GM20431 (cell line): ENCODE measurements around the gene BTG2.
"Not testable (repeated sequence)": the region's sequence is repeated elsewhere in the genome, so short reads cannot be mapped to it uniquely, and the experiment has no call there.

Source experiments
- in situ Hi-C: fragments of 300-500 bp; cut with MseI, MboI; formaldehyde crosslinking; loops from one replicate; pipeline ENCODE4 v1.15.0; 2020; ENCODE audit warnings: low sequenced_read_pairs; ENCODE audit not compliant: unreplicated experiment

Gene BTG2

GRCh38 chr1:203308328-203308922 is 3.1 kb downstream of the BTG2 start:
- in situ Hi-C loops, result no loop called here

GRCh38 chr1:203308923-203309331 is 3.6 kb downstream of the BTG2 start:
- in situ Hi-C loops, result no loop called here

- in situ Hi-C loops, result no loop called here
Observed at GRCh38 chr1:203311368-203312301, 6.3 kb downstream of the BTG2 start.

GRCh38 chr1:203314025-203314759 is 8.9 kb downstream of the BTG2 start:
- in situ Hi-C loops, result not testable (repeated sequence)

- in situ Hi-C loops, result no loop called here
Observed at GRCh38 chr1:203316626-203317093, 11.3 kb downstream of the BTG2 start.

GRCh38 chr1:203317429-203318228 is 12.3 kb downstream of the BTG2 start:
- in situ Hi-C loops, result no loop called here

GRCh38 chr1:203318229-203318517 is 12.9 kb downstream of the BTG2 start:
- in situ Hi-C loops, result no loop called here

- in situ Hi-C loops, result no loop called here
Observed at GRCh38 chr1:203320591-203321272, 15.4 kb downstream of the BTG2 start.

GRCh38 chr1:203321273-203322052 is 16.1 kb downstream of the BTG2 start:
- in situ Hi-C loops, result no loop called here

- in situ Hi-C loops, result no loop called here
Observed at GRCh38 chr1:203322500-203323179, 17.3 kb downstream of the BTG2 start.

- in situ Hi-C loops, result no loop called here
Observed at GRCh38 chr1:203323587-203323986, 18.3 kb downstream of the BTG2 start.

- in situ Hi-C loops, result no loop called here
Observed at GRCh38 chr1:203324105-203325025, 19.0 kb downstream of the BTG2 start.

- in situ Hi-C loops, result no loop called here
Observed at GRCh38 chr1:203325026-203325417, 19.7 kb downstream of the BTG2 start.

GRCh38 chr1:203325418-203326091 is 20.2 kb downstream of the BTG2 start:
- in situ Hi-C loops, result no loop called here

- in situ Hi-C loops, result no loop called here
Observed at GRCh38 chr1:203326830-203327683, 21.7 kb downstream of the BTG2 start.
